Measurements from ENCODE around the gene CHIC2.

CHIC2 gene

DNA sequence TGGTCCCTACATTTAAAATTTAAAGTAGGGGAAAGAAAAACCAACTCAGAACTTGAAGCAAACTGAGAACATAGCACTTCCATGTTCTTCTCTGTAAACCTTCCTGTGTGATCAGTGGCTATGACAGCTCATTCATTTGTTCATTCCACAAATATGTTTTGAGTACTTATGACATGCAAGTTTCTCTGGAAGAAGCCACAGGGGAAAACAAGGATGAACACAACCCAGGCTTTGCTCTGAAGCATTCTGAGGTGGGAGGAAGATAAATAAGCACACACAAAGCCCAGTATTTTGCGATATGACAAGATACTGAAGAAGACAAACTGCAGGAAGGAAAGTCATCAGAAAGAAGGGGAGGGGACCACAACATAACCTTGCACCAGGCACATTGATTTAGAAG lies 96.4 kb downstream of the CHIC2 start (continued):
- TF ChIP-seq EGR2 (tag by site-specific recombination; IDR thresholded peaks at IDR 0.05; ENCODE audit: low read depth) = no peak
- TF ChIP-seq, protein P1, sequence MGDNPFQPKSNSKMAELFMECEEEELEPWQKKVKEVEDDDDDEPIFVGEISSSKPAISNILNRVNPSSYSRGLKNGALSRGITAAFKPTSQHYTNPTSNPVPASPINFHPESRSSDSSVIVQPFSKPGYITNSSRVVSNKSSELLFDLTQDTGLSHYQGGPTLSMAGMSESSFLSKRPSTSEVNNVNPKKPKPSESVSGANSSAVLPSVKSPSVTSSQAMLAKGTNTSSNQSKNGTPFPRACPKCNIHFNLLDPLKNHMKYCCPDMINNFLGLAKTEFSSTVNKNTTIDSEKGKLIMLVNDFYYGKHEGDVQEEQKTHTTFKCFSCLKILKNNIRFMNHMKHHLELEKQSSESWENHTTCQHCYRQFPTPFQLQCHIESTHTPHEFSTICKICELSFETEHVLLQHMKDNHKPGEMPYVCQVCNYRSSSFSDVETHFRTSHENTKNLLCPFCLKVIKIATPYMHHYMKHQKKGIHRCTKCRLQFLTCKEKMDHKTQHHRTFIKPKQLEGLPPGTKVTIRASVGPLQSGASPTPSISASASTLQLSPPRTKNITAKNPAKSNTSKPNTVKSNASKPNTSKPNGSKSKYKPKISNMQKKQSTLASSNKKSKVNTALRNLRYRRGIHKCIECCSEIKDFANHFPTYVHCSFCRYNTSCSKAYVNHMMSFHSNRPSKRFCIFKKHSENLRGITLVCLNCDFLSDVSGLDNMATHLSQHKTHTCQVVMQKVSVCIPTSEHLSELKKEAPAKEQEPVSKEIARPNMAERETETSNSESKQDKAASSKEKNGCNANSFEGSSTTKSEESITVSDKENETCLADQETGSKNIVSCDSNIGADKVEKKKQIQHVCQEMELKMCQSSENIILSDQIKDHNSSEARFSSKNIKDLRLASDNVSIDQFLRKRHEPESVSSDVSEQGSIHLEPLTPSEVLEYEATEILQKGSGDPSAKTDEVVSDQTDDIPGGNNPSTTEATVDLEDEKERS (tag by site-specific recombination; IDR thresholded peaks at IDR 0.05) = no peak
- TF ChIP-seq ZNF670 (tag by site-specific recombination; IDR thresholded peaks at IDR 0.05; ENCODE audit: low read depth) = no peak
- no peak for TF ChIP-seq HOXA7 (CRISPR knock-in tag; IDR thresholded peaks at IDR 0.05; ENCODE audit: borderline replicate concordance)

DNA sequence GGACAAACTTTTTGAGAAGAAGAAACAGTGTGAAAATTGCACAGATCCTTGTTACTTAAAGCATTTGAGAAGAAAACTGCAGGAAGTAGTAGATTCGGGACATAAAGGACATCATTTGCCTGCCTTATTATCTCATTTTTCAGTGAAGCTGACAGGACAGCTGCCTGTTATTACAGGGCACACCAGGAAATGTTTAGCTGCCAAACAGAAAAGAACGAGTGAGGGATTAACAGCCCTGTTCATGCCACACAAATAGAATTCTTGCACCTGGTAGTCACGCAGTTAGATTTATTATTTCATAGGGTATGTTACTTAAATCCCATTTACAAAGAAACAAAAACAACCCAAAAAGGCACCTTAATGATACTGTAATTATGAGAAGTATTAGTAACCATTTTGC lies 100.6 kb downstream of the CHIC2 start:
- TF ChIP-seq FEZF1 (tag by site-specific recombination; IDR thresholded peaks at IDR 0.05) = peak; percentile 67
- TF ChIP-seq, protein P2, sequence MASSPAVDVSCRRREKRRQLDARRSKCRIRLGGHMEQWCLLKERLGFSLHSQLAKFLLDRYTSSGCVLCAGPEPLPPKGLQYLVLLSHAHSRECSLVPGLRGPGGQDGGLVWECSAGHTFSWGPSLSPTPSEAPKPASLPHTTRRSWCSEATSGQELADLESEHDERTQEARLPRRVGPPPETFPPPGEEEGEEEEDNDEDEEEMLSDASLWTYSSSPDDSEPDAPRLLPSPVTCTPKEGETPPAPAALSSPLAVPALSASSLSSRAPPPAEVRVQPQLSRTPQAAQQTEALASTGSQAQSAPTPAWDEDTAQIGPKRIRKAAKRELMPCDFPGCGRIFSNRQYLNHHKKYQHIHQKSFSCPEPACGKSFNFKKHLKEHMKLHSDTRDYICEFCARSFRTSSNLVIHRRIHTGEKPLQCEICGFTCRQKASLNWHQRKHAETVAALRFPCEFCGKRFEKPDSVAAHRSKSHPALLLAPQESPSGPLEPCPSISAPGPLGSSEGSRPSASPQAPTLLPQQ (tag by site-specific recombination; IDR thresholded peaks at IDR 0.05) = no peak
- H3K36me3 ChIP-seq (ENCODE audit: control insufficient read depth in 2 of 2, insufficient read depth in 1 of 2, low read length in 2 of 2) = no peaks in the 10 kb centered on the region
- CTCF ChIA-PET = interaction anchor here (0.6 to 0.7 kb wide), 2 partner anchors 15 to 66 kb away, joined by 3 read pairs; no protein-coding TSS in a partner anchor
- no peaks in the 10 kb centered on the region for H3K4me1 ChIP-seq (ENCODE audit: control insufficient read depth, insufficient read depth, low read length)
- H3K4me3 ChIP-seq (ENCODE audit: low read depth, low read length) = no peak overlapping the region
- no peak overlapping the region for H3K27ac ChIP-seq (ENCODE audit: extremely low read depth, low read depth, low read length)
- POLR2A ChIA-PET = no interaction called here
- H3K9me3 ChIP-seq (ENCODE audit: control insufficient read depth, insufficient read depth, low read depth, low read length) = no peaks in the 10 kb centered on the region

DNA sequence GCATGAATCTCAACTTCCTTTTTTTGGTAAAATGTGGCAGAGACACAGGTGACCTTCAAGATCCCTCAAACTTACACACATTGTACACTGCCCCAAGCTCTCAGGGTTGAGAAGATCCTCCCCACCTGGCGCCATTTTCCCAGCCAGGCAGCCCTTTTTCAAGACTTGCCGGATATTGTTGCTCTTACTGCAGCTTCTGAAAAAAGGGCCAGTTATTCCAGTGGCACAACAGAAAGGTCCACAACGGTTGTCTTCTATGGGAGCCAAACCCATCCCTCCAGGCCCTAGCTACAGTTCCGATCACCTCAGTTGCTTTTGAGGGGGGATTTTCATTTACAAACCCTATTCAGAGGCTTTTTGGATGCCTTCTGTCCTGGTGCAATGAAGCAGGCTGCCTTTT lies 101.1 kb downstream of the CHIC2 start:
- Histone ChIP-seq H3K4me3 (ENCODE audit: low read depth, low read length) (no peak overlapping the region), H3K27ac (ENCODE audit: extremely low read depth, low read depth, low read length) (no peak overlapping the region), H3K36me3 (ENCODE audit: control insufficient read depth in 2 of 2, insufficient read depth in 1 of 2, low read length in 2 of 2) (no peaks in the 10 kb centered on the region), H3K4me1 (ENCODE audit: control insufficient read depth, insufficient read depth, low read length) (no peaks in the 10 kb centered on the region), H3K9me3 (ENCODE audit: control insufficient read depth, insufficient read depth, low read depth, low read length) (no peaks in the 10 kb centered on the region)
- CTCF ChIA-PET = interaction anchor here (0.6 to 0.7 kb wide), 2 partner anchors 15 to 67 kb away, joined by 3 read pairs; no protein-coding TSS in a partner anchor
- TF ChIP-seq ZNF830 (tag by site-specific recombination; IDR thresholded peaks at IDR 0.05; ENCODE audit: low read depth) = no peak
- TF ChIP-seq ZNF555 (tag by site-specific recombination; conservative IDR thresholded peaks at IDR 0.05) = no peak
- no peak for TF ChIP-seq ZNF654 (tag by site-specific recombination; IDR thresholded peaks at IDR 0.05; ENCODE audit: low read depth)
- TF ChIP-seq ZNF626 (tag by site-specific recombination; IDR thresholded peaks at IDR 0.05) = no peak
- TF ChIP-seq, protein P3, sequence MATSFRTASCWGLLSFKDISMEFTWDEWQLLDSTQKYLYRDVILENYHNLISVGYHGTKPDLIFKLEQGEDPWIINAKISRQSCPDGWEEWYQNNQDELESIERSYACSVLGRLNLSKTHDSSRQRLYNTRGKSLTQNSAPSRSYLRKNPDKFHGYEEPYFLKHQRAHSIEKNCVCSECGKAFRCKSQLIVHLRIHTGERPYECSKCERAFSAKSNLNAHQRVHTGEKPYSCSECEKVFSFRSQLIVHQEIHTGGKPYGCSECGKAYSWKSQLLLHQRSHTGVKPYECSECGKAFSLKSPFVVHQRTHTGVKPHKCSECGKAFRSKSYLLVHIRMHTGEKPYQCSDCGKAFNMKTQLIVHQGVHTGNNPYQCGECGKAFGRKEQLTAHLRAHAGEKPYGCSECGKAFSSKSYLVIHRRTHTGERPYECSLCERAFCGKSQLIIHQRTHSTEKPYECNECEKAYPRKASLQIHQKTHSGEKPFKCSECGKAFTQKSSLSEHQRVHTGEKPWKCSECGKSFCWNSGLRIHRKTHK (tag by site-specific recombination; IDR thresholded peaks at IDR 0.05) = no peak
- TF ChIP-seq ZNF560 (tag by site-specific recombination; IDR thresholded peaks at IDR 0.05; ENCODE audit: borderline replicate concordance) = no peak
- TF ChIP-seq ZNF341 (tag by site-specific recombination; IDR thresholded peaks at IDR 0.05; ENCODE audit: low read depth) = no peak
- TF ChIP-seq ZNF23 (tag by site-specific recombination; IDR thresholded peaks at IDR 0.05; ENCODE audit: borderline replicate concordance) = no peak
- TF ChIP-seq ZNF24 (tag by site-specific recombination; IDR thresholded peaks at IDR 0.05) = no peak
- TF ChIP-seq ZBTB48 (tag by site-specific recombination; IDR thresholded peaks at IDR 0.05) = no peak
- TF ChIP-seq, protein P4, sequence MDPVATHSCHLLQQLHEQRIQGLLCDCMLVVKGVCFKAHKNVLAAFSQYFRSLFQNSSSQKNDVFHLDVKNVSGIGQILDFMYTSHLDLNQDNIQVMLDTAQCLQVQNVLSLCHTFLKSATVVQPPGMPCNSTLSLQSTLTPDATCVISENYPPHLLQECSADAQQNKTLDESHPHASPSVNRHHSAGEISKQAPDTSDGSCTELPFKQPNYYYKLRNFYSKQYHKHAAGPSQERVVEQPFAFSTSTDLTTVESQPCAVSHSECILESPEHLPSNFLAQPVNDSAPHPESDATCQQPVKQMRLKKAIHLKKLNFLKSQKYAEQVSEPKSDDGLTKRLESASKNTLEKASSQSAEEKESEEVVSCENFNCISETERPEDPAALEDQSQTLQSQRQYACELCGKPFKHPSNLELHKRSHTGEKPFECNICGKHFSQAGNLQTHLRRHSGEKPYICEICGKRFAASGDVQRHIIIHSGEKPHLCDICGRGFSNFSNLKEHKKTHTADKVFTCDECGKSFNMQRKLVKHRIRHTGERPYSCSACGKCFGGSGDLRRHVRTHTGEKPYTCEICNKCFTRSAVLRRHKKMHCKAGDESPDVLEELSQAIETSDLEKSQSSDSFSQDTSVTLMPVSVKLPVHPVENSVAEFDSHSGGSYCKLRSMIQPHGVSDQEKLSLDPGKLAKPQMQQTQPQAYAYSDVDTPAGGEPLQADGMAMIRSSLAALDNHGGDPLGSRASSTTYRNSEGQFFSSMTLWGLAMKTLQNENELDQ (tag by site-specific recombination; IDR thresholded peaks at IDR 0.05; ENCODE audit: low read depth) = no peak
- no peak for TF ChIP-seq ZNF48 (tag by site-specific recombination; IDR thresholded peaks at IDR 0.05)
- POLR2A ChIA-PET = no interaction called here
